K562 (cell line): ENCODE measurements around the gene TMEM107. TPM values are rescaled to one million over a fixed set of nuclear protein-coding genes. Genes with fewer than 3 reads are reported as not detected.

Source experiments
- ARID4B ChIP-seq: sonication (generic); formaldehyde crosslinking; IDR thresholded peaks from 2 replicates; pipeline ENCODE4 v1.8.0; 2022; ENCODE audit warnings: mild to moderate bottlenecking, missing genetic modification reagents
- CHD7 ChIP-seq: fragments of 200-600 bp; sonication (generic); IDR thresholded peaks from one replicate; pipeline ENCODE4 v1.6.1; 2012; ENCODE audit warnings: mild to moderate bottlenecking, low read depth, low read length, inconsistent platforms
- DACH1 ChIP-seq: fragments of 450-650 bp; IDR thresholded peaks from 2 replicates; pipeline ENCODE4 v1.6.1; 2018; ENCODE audit not compliant: partially characterized antibody
- ETS1 ChIP-seq: conservative IDR thresholded peaks from 2 replicates; pipeline ENCODE4 v1.6.1; 2011; ENCODE audit warnings: low read depth, mild to moderate bottlenecking, low read length; ENCODE audit not compliant: control insufficient read depth
- KDM5B ChIP-seq: fragments of 200-600 bp; sonication (generic); IDR thresholded peaks from 2 replicates; pipeline ENCODE4 v1.6.1; 2012; ENCODE audit warnings: low read depth, mild to moderate bottlenecking, moderate library complexity, low read length, control low read depth, inconsistent platforms; ENCODE audit not compliant: insufficient replicate concordance
- SMAD4 ChIP-seq: fragments of 250-450 bp; sonication (Bioruptor Pico); conservative IDR thresholded peaks from 2 replicates; pipeline ENCODE4 v1.8.0; 2021; ENCODE audit warnings: inconsistent platforms, mild to moderate bottlenecking, moderate library complexity
- ZNF146 ChIP-seq: IDR thresholded peaks from one replicate; pipeline ENCODE4 v1.6.1; 2018; ENCODE audit warnings: missing compliant biosample characterization; ENCODE audit not compliant: unreplicated experiment
- ZSCAN29 ChIP-seq: fragments of 450-650 bp; IDR thresholded peaks from 2 replicates; pipeline ENCODE4 v1.6.1; 2017
- polyA plus RNA-seq, 8 experiments: library from polyadenylated mRNA; depleted of rRNA in 4 of 8; stranded (reverse) in 5 of 8; unstranded in 3 of 8; fragments of >200 nt; fragmentation: Nextera tagmentation in 2 of 8; fragmentation: Illumina TruSeq in 1 of 8; extraction: Ambion mirVana in 2 of 8; extraction: Trizol in 1 of 8; gene quantifications; 2 replicates each; pipeline versions ENCODE4 v1.2.1 to v1.2.3, GENCODE V29; 2011 to 2014; ENCODE audit warnings: inconsistent platforms in 1 of 8, missing spikeins in 1 of 8
- total RNA-seq, 7 experiments: library from RNA; depleted of rRNA in 6 of 7; stranded (reverse); fragments of >200 nt in 6 of 7; fragmentation: Illumina TruSeq in 2 of 7; extraction: Trizol in 2 of 7; gene quantifications; 2 replicates each; pipeline versions ENCODE4 v1.2.1 to v1.2.3, GENCODE V29; 2011 to 2021; ENCODE audit warnings: low replicate concordance in 1 of 7

The TMEM107 gene
- total and polyA plus RNA-seq, 9 of the 15 experiments (the other 6 are each of a cell fraction or from before 2014, with no cell fraction given) = 7.1 to 26.2 (median 16.9) TPM

GRCh38 chr17:8222630-8223355, 46.6 kb upstream of the TMEM107 start (continued):
- TF ChIP-seq CHD7 (no peak), SMAD4 (CRISPR knock-in tag) (no peak), ZNF146 (CRISPR knock-in tag) (no peak), DACH1 (no peak), ETS1 (peak; percentile 83), ZSCAN29 (peak; percentile 73; the same call in 1 of the 2 replicates), KDM5B (peak; percentile 36), ARID4B (CRISPR knock-in tag) (peak; percentile 75)
